Measurements from ENCODE around the gene SELP. TPM values are rescaled to one million over a fixed set of nuclear protein-coding genes. Genes with fewer than 3 reads are reported as not detected.

SELP gene
- total RNA-seq, 1 donor from 2014 or later: 0.65 TPM

- no peak overlapping the region for H3K27ac Mint-ChIP-seq
- H3K36me3 Mint-ChIP-seq: no peaks in the 10 kb centered on the region
- no peak for DNase-seq (ENCODE audit: low spot score in 2 of 2, unreplicated experiment in 2 of 2)
- no peak for TF ChIP-seq CTCF (IDR thresholded peaks at IDR 0.05; ENCODE audit: unreplicated experiment)
- H3K27me3 Mint-ChIP-seq (ENCODE audit: low read depth): no peaks in the 10 kb centered on the region
- peaks cover 12% of the 10 kb centered on the region for H3K4me1 Mint-ChIP-seq
- no peaks in the 10 kb centered on the region for H3K9me3 Mint-ChIP-seq
- H3K4me3 Mint-ChIP-seq: no peak overlapping the region
These were observed 84.5 kb downstream of the SELP start for GRCh38 chr1:169545472-169545871.

- TF ChIP-seq CTCF (IDR thresholded peaks at IDR 0.05; ENCODE audit: unreplicated experiment): no peak
- H3K9me3 Mint-ChIP-seq: no peaks in the 10 kb centered on the region
These were observed 90.7 kb downstream of the SELP start for GRCh38 chr1:169538998-169539871.

More at GRCh38 chr1:169538998-169539871, 90.7 kb downstream of the SELP start:
- no peak for DNase-seq (ENCODE audit: low spot score in 2 of 2, unreplicated experiment in 2 of 2)
- Mint-ChIP-seq H3K27ac (peak overlapping the region; percentile 11), H3K36me3 (peaks cover 2% of the 10 kb centered on the region), H3K4me3 (no peak overlapping the region), H3K4me1 (peaks cover 3% of the 10 kb centered on the region), H3K27me3 (ENCODE audit: low read depth) (no peaks in the 10 kb centered on the region)

Other genes starting within 250 kb of the SELP start
- 1.3 to 2.2 TPM (median 1.4 TPM) in 3 replicates for gene CCDC181, start 202.7 kb downstream of the SELP start, total RNA-seq
- 16.1 to 18.2 TPM (median 17.8 TPM) in 3 replicates for gene SLC19A2, start 144.2 kb downstream of the SELP start, total RNA-seq
- 32.2 to 43.5 TPM (median 38.6 TPM) in 3 replicates for gene F5, start 43.6 kb downstream of the SELP start, total RNA-seq
- gene SELL, start 81.5 kb upstream of the SELP start, total RNA-seq: 1.4 to 2.5 TPM (median 2.4 TPM) in 3 replicates
- gene SELE, start 104.0 kb upstream of the SELP start, total RNA-seq: 1.3 to 2.4 TPM (median 1.9 TPM) in 3 replicates
- 10.3 to 11.4 TPM (median 10.6 TPM) in 3 replicates for gene METTL18, start 164.8 kb upstream of the SELP start, total RNA-seq

Measured in mesothelial cell of epicardium (in vitro differentiated cells).